H1 (cell line): ENCODE results near the gene CEP250. TPM values are rescaled to one million over a fixed set of nuclear protein-coding genes. Genes with fewer than 3 reads are reported as not detected.

Experiments
- CTCF ChIA-PET: fragments of 300-600 bp; sonication (Branson Sonifier 250); formaldehyde crosslinking; loops from one replicate; lab custom pipeline; 2021; ENCODE audit not compliant: partially characterized antibody; lab: Charles Lee
- POLR2A ChIA-PET: fragments of 300-600 bp; sonication (Branson Sonifier 250); formaldehyde crosslinking; loops from one replicate; lab custom pipeline; 2021; ENCODE audit warnings: inconsistent platforms; ENCODE audit not compliant: partially characterized antibody; lab: Charles Lee
- DNase-seq, 2 experiments: peaks; one replicate each; pipeline versions ENCODE4 v3.0.0 to v3.0.0-alpha.2; 2010 to 2022; ENCODE audit warnings: low spot score in 2 of 2, low read depth in 1 of 2, mixed read lengths in 1 of 2
- FAIRE-seq: peaks from 2 replicates; lab custom pipeline; 2011; peaks lifted over from hg19 to GRCh38; lab: Jason Lieb, UNC
- H2AFZ ChIP-seq: 2 replicates; pipeline ENCODE4 v1.8.1; 2012; ENCODE audit warnings: low read length, inconsistent platforms
- H2AK5ac ChIP-seq: 2 replicates; pipeline ENCODE4 v1.6.1; 2013; ENCODE audit warnings: low read depth, low read length
- H2BK120ac ChIP-seq: replicated peaks from 2 replicates; pipeline ENCODE3; 2013; ENCODE audit warnings: low read depth, low read length, inconsistent platforms
- H2BK12ac ChIP-seq: 2 replicates; pipeline ENCODE4 v1.6.1; 2013; ENCODE audit warnings: low read depth, low read length
- H2BK15ac ChIP-seq: 2 replicates; pipeline ENCODE4 v1.6.1; 2013; ENCODE audit warnings: low read length
- H2BK20ac ChIP-seq: 2 replicates; pipeline ENCODE4 v1.6.1; 2013; ENCODE audit warnings: low read length
- H2BK5ac ChIP-seq: 2 replicates; pipeline ENCODE4 v1.6.1; 2013; ENCODE audit warnings: low read depth, low read length
- H3K14ac ChIP-seq: 2 replicates; pipeline ENCODE4 v1.6.1; 2013; ENCODE audit warnings: inconsistent platforms; ENCODE audit not compliant: insufficient read length
- H3K18ac ChIP-seq: 2 replicates; pipeline ENCODE4 v1.6.1; 2013; ENCODE audit warnings: low read length; ENCODE audit errors: extremely low read depth
- H3K23ac ChIP-seq: 2 replicates; pipeline ENCODE4 v1.6.1; 2013; ENCODE audit warnings: inconsistent platforms; ENCODE audit not compliant: insufficient read length
- H3K23me2 ChIP-seq: 2 replicates; pipeline ENCODE4 v1.6.1; 2013; ENCODE audit warnings: low read depth, low read length
- H3K27ac ChIP-seq: 2 replicates; pipeline ENCODE4 v1.6.1; 2011; ENCODE audit warnings: low read depth, low read length, inconsistent platforms
- H3K27me3 ChIP-seq, 4 experiments: replicated peaks in 1 of 4; 1 replicate in 1 of 4; 2 replicates in 3 of 4; pipeline versions ENCODE4 v1.6.1 to v1.8.1; 2011 to 2013; ENCODE audit warnings: low read length in 3 of 4, mild to moderate bottlenecking in 3 of 4, inconsistent platforms in 2 of 4, mixed read lengths in 2 of 4, moderate library complexity in 1 of 4; ENCODE audit not compliant: control insufficient read depth in 3 of 4, insufficient read depth in 3 of 4; ENCODE audit errors: extremely low read depth in 1 of 4
- H3K36me3 ChIP-seq, 4 experiments: 2 replicates each; pipeline versions ENCODE4 v1.6.1 to v1.8.1; 2011 to 2013; ENCODE audit warnings: mild to moderate bottlenecking in 4 of 4, low read length in 3 of 4, moderate library complexity in 2 of 4, control low read depth in 1 of 4, inconsistent platforms in 1 of 4; ENCODE audit not compliant: insufficient read depth in 4 of 4, control insufficient read depth in 2 of 4
- H3K4ac ChIP-seq: replicated peaks from 2 replicates; pipeline ENCODE3; 2013; ENCODE audit warnings: low read length, low read depth, mixed read lengths, inconsistent platforms; ENCODE audit not compliant: insufficient read length
- H3K4me1 ChIP-seq, 4 experiments: replicated peaks in 1 of 4; 1 replicate in 1 of 4; 2 replicates in 3 of 4; pipeline versions ENCODE4 v1.6.1 to v1.8.1; 2011 to 2013; ENCODE audit warnings: low read length in 3 of 4, inconsistent platforms in 2 of 4, mixed read lengths in 1 of 4; ENCODE audit not compliant: insufficient read depth in 4 of 4, control insufficient read depth in 3 of 4
- H3K4me2 ChIP-seq, 2 experiments: 2 replicates each; pipeline versions ENCODE4 v1.6.1 to v1.8.1; 2011 to 2013; ENCODE audit warnings: low read depth in 2 of 2, low read length in 2 of 2, control low read depth in 1 of 2, inconsistent platforms in 1 of 2, mild to moderate bottlenecking in 1 of 2; ENCODE audit not compliant: insufficient read depth in 1 of 2
- H3K4me3 ChIP-seq, 4 experiments: fragments of 200-600, 300-600 bp in 1 of 4; sonication (generic), shearing (Covaris generic), sonication (Bioruptor Twin) in 1 of 4; 2 replicates each; pipeline versions ENCODE4 v1.5.1 to v1.8.1; 2011 to 2016; ENCODE audit warnings: low read length in 4 of 4, low read depth in 3 of 4, control low read depth in 2 of 4, inconsistent platforms in 2 of 4, mild to moderate bottlenecking in 2 of 4, mixed read lengths in 1 of 4, moderate library complexity in 1 of 4; ENCODE audit not compliant: insufficient read depth in 2 of 4; ENCODE audit errors: extremely low read depth in 1 of 4
- H3K56ac ChIP-seq: replicated peaks from 2 replicates; pipeline ENCODE3; 2013; ENCODE audit warnings: low read depth, mild to moderate bottlenecking, mixed read lengths, low read length, inconsistent platforms; ENCODE audit not compliant: insufficient read length
- H3K79me1 ChIP-seq: 2 replicates; pipeline ENCODE4 v1.6.1; 2013; ENCODE audit warnings: low read depth, low read length, control low read depth
- H3K79me2 ChIP-seq, 2 experiments: 2 replicates each; pipeline versions ENCODE4 v1.6.1 to v1.8.1; 2012 to 2013; ENCODE audit warnings: low read length in 2 of 2, mild to moderate bottlenecking in 2 of 2, inconsistent platforms in 1 of 2; ENCODE audit not compliant: insufficient read depth in 2 of 2, control insufficient read depth in 1 of 2
- H3K9ac ChIP-seq, 4 experiments: replicated peaks in 1 of 4; 1 replicate in 1 of 4; 2 replicates in 3 of 4; pipeline versions ENCODE4 v1.6.1 to v1.8.1; 2011 to 2013; ENCODE audit warnings: low read depth in 3 of 4, low read length in 3 of 4, control low read depth in 2 of 4, mild to moderate bottlenecking in 2 of 4, moderate library complexity in 2 of 4, inconsistent platforms in 1 of 4; ENCODE audit errors: extremely low read depth in 1 of 4
- H3K9me3 ChIP-seq, 2 experiments: 2 replicates each; pipeline versions ENCODE4 v1.6.1 to v1.8.1; 2012 to 2013; ENCODE audit warnings: mild to moderate bottlenecking in 2 of 2, moderate library complexity in 2 of 2, control low read depth in 1 of 2, inconsistent platforms in 1 of 2, low read depth in 1 of 2, low read length in 1 of 2, mixed read lengths in 1 of 2; ENCODE audit not compliant: insufficient read depth in 2 of 2
- H4K20me1 ChIP-seq, 2 experiments: replicated peaks in 1 of 2; 2 replicates each; pipeline versions ENCODE3 to v1.8.1; 2011 to 2013; ENCODE audit warnings: inconsistent platforms in 2 of 2, low read length in 2 of 2, mild to moderate bottlenecking in 1 of 2; ENCODE audit not compliant: insufficient read depth in 2 of 2, control insufficient read depth in 1 of 2
- H4K5ac ChIP-seq: 2 replicates; pipeline ENCODE4 v1.6.1; 2013; ENCODE audit warnings: low read length, low read depth, mixed read lengths, inconsistent platforms; ENCODE audit not compliant: insufficient read length
- H4K8ac ChIP-seq: 2 replicates; pipeline ENCODE4 v1.8.0; 2013; ENCODE audit warnings: mild to moderate bottlenecking, moderate library complexity, low read length, inconsistent platforms; ENCODE audit not compliant: insufficient read depth; ENCODE audit errors: extremely low read depth
- H4K91ac ChIP-seq: replicated peaks from 2 replicates; pipeline ENCODE3; 2013; ENCODE audit warnings: low read length, mixed read lengths, inconsistent platforms; ENCODE audit not compliant: insufficient read length
- BRCA1 ChIP-seq: IDR thresholded peaks from 2 replicates; pipeline ENCODE4 v1.6.1; 2012; ENCODE audit warnings: low read depth, low read length, improper control_type of control experiment
- CBX5 ChIP-seq: fragments of 300-800, 300-1000 bp; sonication (generic); IDR thresholded peaks from 2 replicates; pipeline ENCODE4 v1.7.1; 2016; ENCODE audit warnings: antibody characterized with exemption, low read length, low read depth
- CBX8 ChIP-seq: fragments of 300-800, 300-1000 bp; sonication (generic); IDR thresholded peaks from 2 replicates; pipeline ENCODE4 v1.7.1; 2016; ENCODE audit warnings: low read depth, low read length, borderline replicate concordance
- CEBPB ChIP-seq: IDR thresholded peaks from 2 replicates; pipeline ENCODE4 v1.6.1; 2012; ENCODE audit warnings: low read depth, low read length
- E2F6 ChIP-seq: IDR thresholded peaks from 2 replicates; pipeline ENCODE4 v1.6.1; 2012; ENCODE audit warnings: inconsistent platforms
- FOSL1 ChIP-seq: IDR thresholded peaks from 2 replicates; pipeline ENCODE4 v1.6.1; 2011; ENCODE audit warnings: mild to moderate bottlenecking, low read depth, low read length, moderate library complexity; ENCODE audit not compliant: insufficient read depth
- NANOG ChIP-seq: IDR thresholded peaks from 2 replicates; pipeline ENCODE4 v1.6.1; 2011; ENCODE audit warnings: low read length, low read depth, mild to moderate bottlenecking, inconsistent platforms; ENCODE audit not compliant: insufficient read depth, poor library complexity, severe bottlenecking
- RAD21 ChIP-seq, 2 experiments: IDR thresholded peaks in 1 of 2; conservative IDR thresholded peaks in 1 of 2; 2 replicates each; pipeline ENCODE4 v1.6.1; 2011; ENCODE audit warnings: low read depth in 2 of 2, low read length in 2 of 2, improper control_type of control experiment in 1 of 2, inconsistent platforms in 1 of 2, mild to moderate bottlenecking in 1 of 2, moderate library complexity in 1 of 2
- RFX5 ChIP-seq: IDR thresholded peaks from 2 replicates; pipeline ENCODE4 v1.6.1; 2011; ENCODE audit warnings: low read depth, low read length, improper control_type of control experiment, borderline replicate concordance
- TAF1 ChIP-seq: IDR thresholded peaks from 2 replicates; pipeline ENCODE4 v1.6.1; 2011; ENCODE audit warnings: mild to moderate bottlenecking, low read depth, low read length
- ZNF274 ChIP-seq: IDR thresholded peaks from 2 replicates; pipeline ENCODE4 v1.7.0; 2012; ENCODE audit warnings: low read length, borderline replicate concordance; ENCODE audit errors: extremely low read depth
- WGBS, 2 experiments: shearing (Covaris generic) in 1 of 2; methylation state at CpG; one replicate each; pipeline versions ENCODE4 v1.1.6 to v1.1.7; 2013 to 2015; ENCODE audit warnings: low lambda C conversion rate in 2 of 2, mixed read lengths in 2 of 2, inconsistent platforms in 1 of 2, low coverage in 1 of 2, missing lambda C conversion rate in 1 of 2; ENCODE audit not compliant: insufficient replicate concordance in 2 of 2, insufficient coverage in 1 of 2, insufficient read length in 1 of 2; ENCODE audit errors: extremely low coverage in 1 of 2, missing lambda C conversion rate in 1 of 2; 5-methylcytosine and 5-hydroxymethylcytosine counted together
- polyA plus RNA-seq, 7 experiments: library from polyadenylated mRNA; depleted of rRNA in 3 of 7; stranded (reverse) in 5 of 7; unstranded in 2 of 7; fragments of >200 nt in 5 of 7; fragments of 200-250 nt in 2 of 7; gene quantifications; 1 replicate in 5 of 7; 2 replicates in 1 of 7; 4 replicates in 1 of 7; pipeline versions ENCODE4 v1.2.1 to v1.2.3, GENCODE V29; 2011 to 2013; ENCODE audit warnings: missing spikeins in 2 of 7, mixed read lengths in 2 of 7
- total RNA-seq: library from RNA; stranded (reverse); fragmentation: NEBNext Ultra II Directional; extraction: Animal tissue kit (Norgen Biotek cat#: 25700); gene quantifications from 2 replicates; pipeline ENCODE4 v1.2.1, GENCODE V29; 2021

The CEP250 gene
- total and polyA plus RNA-seq, 2 of the 8 experiments (the other 6 are each of a cell fraction or from before 2014, with no cell fraction given) = 2.6 to 33.7 TPM

- no peaks in the 10 kb centered on the region for H3K23me2 ChIP-seq
- no peak overlapping the region for H2BK120ac ChIP-seq
- WGBS, 2 experiments = 82% methylated on average over 2 of the region's 2 CpGs; no CpG with 5 or more reads in 1 of the 2 experiments
- no peak overlapping the region for H2BK5ac ChIP-seq
- no peak overlapping the region for H2AK5ac ChIP-seq
- H3K4ac ChIP-seq = no peak overlapping the region
- H3K27ac ChIP-seq = no peak overlapping the region
- H3K56ac ChIP-seq = no peak overlapping the region
- H3K4me3 ChIP-seq = no peak overlapping the region
- no peak overlapping the region for H2BK15ac ChIP-seq
- POLR2A ChIA-PET = interaction anchor here (0.7 to 1.3 kb wide), 3 partner anchors 28 to 33 kb away, joined by 3 read pairs; no protein-coding TSS in a partner anchor
- H3K9me3 ChIP-seq = no peaks in the 10 kb centered on the region
- H2AFZ ChIP-seq = no peak overlapping the region
- no peak overlapping the region for H4K91ac ChIP-seq
- no peaks in the 10 kb centered on the region for H3K27me3 ChIP-seq
- H4K8ac ChIP-seq = no peak overlapping the region
- no peak for FAIRE-seq
- H3K9ac ChIP-seq = no peak overlapping the region
- no peaks in the 10 kb centered on the region for H3K79me1 ChIP-seq
- no peak for DNase-seq
- H3K4me1 ChIP-seq = no peaks in the 10 kb centered on the region
- no peak overlapping the region for H3K14ac ChIP-seq
- peaks cover 14 to 29% (median 24%) of the 10 kb centered on the region in 4 experiments for H3K36me3 ChIP-seq
- CTCF ChIA-PET = interaction anchor here (0.6 to 4.8 kb wide), 23 partner anchors 8 to 192 kb away, joined by 3 to 25 read pairs (median 4); no protein-coding TSS in a partner anchor
- H2BK12ac ChIP-seq = no peak overlapping the region
- peaks cover 0 to 2% of the 10 kb centered on the region in 2 experiments for H4K20me1 ChIP-seq
- H4K5ac ChIP-seq = no peak overlapping the region
- no peak overlapping the region for H3K23ac ChIP-seq
- no peaks in the 10 kb centered on the region for H3K79me2 ChIP-seq
- no peak overlapping the region for H3K18ac ChIP-seq
- H3K4me2 ChIP-seq = no peak overlapping the region
- no peak overlapping the region for H2BK20ac ChIP-seq
- TF ChIP-seq NANOG (no peak), CBX5 (no peak), FOSL1 (no peak), RAD21 (IDR thresholded peaks at IDR 0.05 in 1 of 2, conservative IDR thresholded peaks at IDR 0.05 in 1 of 2; ENCODE audit: low read depth in 2 of 2, low read length in 2 of 2) (peak; percentile 78 to 82), ZNF274 (no peak), CBX8 (no peak), E2F6 (no peak), RFX5 (no peak), BRCA1 (no peak), TAF1 (no peak), CEBPB (no peak)
Measured at GRCh38 chr20:35511814-35512420, 56.5 kb downstream of the CEP250 start.
